Natural killer cell (primary cell): Measurements from ENCODE around the gene C10orf62. TPM values are rescaled to one million over a fixed set of nuclear protein-coding genes. Genes with fewer than 3 reads are reported as not detected.

Experiments used
- ATAC-seq, 3 donors: fragments of 150-1000 bp in 2 of 3; fragments of 200-7000 bp in 1 of 3; cut with Tn5 transposase; 1 replicate in 1 of 3; 2 replicates in 2 of 3; pipeline ENCODE4 v1.10.0; 2021; ENCODE audit warnings: mild to moderate bottlenecking in 2 of 3, moderate library complexity in 2 of 3
- DNase-seq, 2 donors: peaks; one replicate each; pipeline versions ENCODE4 v3.0.0 to v3.0.0-alpha.2; 2013 to 2021; ENCODE audit warnings: mixed read lengths in 1 of 2
- H3K27ac ChIP-seq: one replicate; pipeline ENCODE4 v1.5.1; 2013; ENCODE audit warnings: mild to moderate bottlenecking, low read length
- H3K27me3 ChIP-seq: one replicate; pipeline ENCODE4 v1.6.1; 2013; ENCODE audit warnings: low read length; ENCODE audit not compliant: control insufficient read depth, insufficient read depth
- H3K36me3 ChIP-seq: one replicate; pipeline ENCODE4 v1.6.1; 2013; ENCODE audit warnings: low read length; ENCODE audit not compliant: control insufficient read depth, insufficient read depth
- H3K4me1 ChIP-seq: one replicate; pipeline ENCODE4 v1.6.1; 2013; ENCODE audit warnings: low read length; ENCODE audit not compliant: control insufficient read depth, insufficient read depth
- H3K4me3 ChIP-seq: one replicate; pipeline ENCODE4 v1.5.1; 2013; ENCODE audit warnings: low read length
- H3K9me3 ChIP-seq: one replicate; pipeline ENCODE4 v1.6.1; 2013; ENCODE audit warnings: low read length; ENCODE audit not compliant: control insufficient read depth, insufficient read depth
- H3K27ac Mint-ChIP-seq, 2 donors: one replicate each; pipeline ENCODE4 v1.8.0; 2022; ENCODE audit warnings: mild to moderate bottlenecking in 2 of 2, mixed read lengths in 2 of 2, moderate library complexity in 1 of 2
- H3K27me3 Mint-ChIP-seq, 2 donors: one replicate each; pipeline ENCODE4 v1.8.0; 2022; ENCODE audit warnings: low read depth in 2 of 2, mixed read lengths in 2 of 2
- H3K36me3 Mint-ChIP-seq: one replicate; pipeline ENCODE4 v1.8.0; 2022; ENCODE audit warnings: mixed read lengths
- H3K4me1 Mint-ChIP-seq, 2 donors: one replicate each; pipeline ENCODE4 v1.8.0; 2022; ENCODE audit warnings: mixed read lengths in 2 of 2
- H3K4me3 Mint-ChIP-seq: one replicate; pipeline ENCODE4 v1.8.0; 2022; ENCODE audit warnings: mild to moderate bottlenecking, moderate library complexity, mixed read lengths
- H3K9me3 Mint-ChIP-seq, 2 donors: one replicate each; pipeline ENCODE4 v1.8.0; 2022; ENCODE audit warnings: mixed read lengths in 2 of 2
- WGBS: methylation state at CpG from one replicate; pipeline ENCODE4 v1.1.7; 2013; ENCODE audit warnings: missing lambda C conversion rate; ENCODE audit not compliant: insufficient coverage; 5-methylcytosine and 5-hydroxymethylcytosine counted together
- intact Hi-C: fragments of 100-400 bp; cut with micrococcal nuclease; formaldehyde crosslinking; loops from one replicate; pipeline ENCODE4 v1.14.2; 2022
- total RNA-seq, 4 donors: library from RNA; stranded (reverse); fragments of 120-200 nt in 1 of 4; gene quantifications; one replicate each; pipeline versions ENCODE4 v1.2.3 to v1.2.4, GENCODE V29; 2013 to 2022
- TF ChIP-seq, protein P1 (sequence below): fragments of 200-600 bp; IDR thresholded peaks from one replicate; pipeline ENCODE4 v1.8.0; 2022; ENCODE audit warnings: antibody characterized with exemption

Gene C10orf62
- total RNA-seq, 3 donors from 2014 or later (not counting 1 experiment from before 2014, with no cell fraction given): 0.32 TPM; not detected in 2

DNA sequence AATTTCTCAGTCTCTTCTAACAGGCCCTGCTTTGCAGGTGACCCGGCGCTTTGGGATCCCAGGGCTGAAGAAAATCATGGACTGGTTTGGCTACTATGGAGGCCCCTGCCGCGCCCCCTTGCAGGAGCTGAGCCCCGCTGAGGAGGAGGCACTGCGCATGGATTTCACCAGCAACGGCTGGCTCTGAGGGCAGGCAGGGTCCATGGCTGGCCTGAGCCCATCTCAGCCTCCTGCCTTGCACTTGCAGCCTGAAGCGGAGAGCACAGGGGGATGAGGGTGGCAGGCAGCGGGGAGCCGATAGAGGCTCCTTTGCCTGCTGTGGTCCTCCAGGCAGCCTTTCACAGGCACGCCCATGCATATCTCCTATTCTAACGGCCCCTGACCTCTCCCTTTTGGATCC is 22.0 kb downstream of the C10orf62 start:
- H3K27me3 Mint-ChIP-seq: peaks cover 0 to 6% of the 10 kb centered on the region in 2 donors
- 92% methylated on average over 12 of the region's 12 CpGs for WGBS
- no peak for ATAC-seq
- intact Hi-C loops: no loop called here
- Histone ChIP-seq H3K9me3 (no peaks in the 10 kb centered on the region), H3K27ac (no peak overlapping the region), H3K4me1 (no peaks in the 10 kb centered on the region), H3K27me3 (no peaks in the 10 kb centered on the region), H3K36me3 (no peaks in the 10 kb centered on the region), H3K4me3 (no peak overlapping the region)
- H3K9me3 Mint-ChIP-seq: no peaks in the 10 kb centered on the region
- no peak overlapping the region for H3K4me3 Mint-ChIP-seq
- H3K4me1 Mint-ChIP-seq: no peaks in the 10 kb centered on the region
- TF ChIP-seq, protein P1, sequence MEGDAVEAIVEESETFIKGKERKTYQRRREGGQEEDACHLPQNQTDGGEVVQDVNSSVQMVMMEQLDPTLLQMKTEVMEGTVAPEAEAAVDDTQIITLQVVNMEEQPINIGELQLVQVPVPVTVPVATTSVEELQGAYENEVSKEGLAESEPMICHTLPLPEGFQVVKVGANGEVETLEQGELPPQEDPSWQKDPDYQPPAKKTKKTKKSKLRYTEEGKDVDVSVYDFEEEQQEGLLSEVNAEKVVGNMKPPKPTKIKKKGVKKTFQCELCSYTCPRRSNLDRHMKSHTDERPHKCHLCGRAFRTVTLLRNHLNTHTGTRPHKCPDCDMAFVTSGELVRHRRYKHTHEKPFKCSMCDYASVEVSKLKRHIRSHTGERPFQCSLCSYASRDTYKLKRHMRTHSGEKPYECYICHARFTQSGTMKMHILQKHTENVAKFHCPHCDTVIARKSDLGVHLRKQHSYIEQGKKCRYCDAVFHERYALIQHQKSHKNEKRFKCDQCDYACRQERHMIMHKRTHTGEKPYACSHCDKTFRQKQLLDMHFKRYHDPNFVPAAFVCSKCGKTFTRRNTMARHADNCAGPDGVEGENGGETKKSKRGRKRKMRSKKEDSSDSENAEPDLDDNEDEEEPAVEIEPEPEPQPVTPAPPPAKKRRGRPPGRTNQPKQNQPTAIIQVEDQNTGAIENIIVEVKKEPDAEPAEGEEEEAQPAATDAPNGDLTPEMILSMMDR: no peak
- DNase-seq: no peak
- no peak overlapping the region for H3K27ac Mint-ChIP-seq
- H3K36me3 Mint-ChIP-seq: no peaks in the 10 kb centered on the region

DNA sequence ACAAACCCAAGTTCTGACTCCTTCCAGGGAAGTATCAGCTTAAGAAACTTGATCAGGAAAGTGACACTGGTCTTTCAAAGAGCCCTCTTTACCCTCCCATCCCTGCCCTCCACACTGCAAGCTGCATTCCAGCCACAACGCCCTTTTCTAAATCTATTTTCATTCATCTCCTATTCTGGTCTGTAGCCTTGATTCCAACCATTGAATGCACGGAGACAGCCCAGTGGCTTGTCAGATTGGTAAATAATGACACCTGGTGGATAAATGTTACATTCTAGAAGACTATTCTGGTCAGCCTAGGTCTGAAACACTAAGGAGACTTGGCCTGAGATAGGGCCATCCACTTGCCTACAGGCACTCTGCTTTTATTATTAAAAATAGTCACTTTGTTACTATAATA is 22.9 kb downstream of the C10orf62 start:
- Histone ChIP-seq H3K36me3 (no peaks in the 10 kb centered on the region), H3K4me1 (no peaks in the 10 kb centered on the region), H3K4me3 (no peak overlapping the region), H3K27me3 (no peaks in the 10 kb centered on the region), H3K9me3 (no peaks in the 10 kb centered on the region), H3K27ac (no peak overlapping the region)
- 72% methylated on average over 2 of the region's 2 CpGs for WGBS
- H3K27ac Mint-ChIP-seq: no peak overlapping the region
- no peaks in the 10 kb centered on the region for H3K9me3 Mint-ChIP-seq
- DNase-seq (peak in 1 of 2 donors; percentile 12), ATAC-seq (peak in 2 of 3 donors; percentile 63 to 64)
- TF ChIP-seq, protein P1: no peak
- no peaks in the 10 kb centered on the region for H3K4me1 Mint-ChIP-seq
- H3K4me3 Mint-ChIP-seq: no peak overlapping the region
- intact Hi-C loops: loop anchor here (1.0 kb wide), 1 partner anchor 40 kb away; the partner anchor contains the start of gene ANKRD2
- H3K36me3 Mint-ChIP-seq: no peaks in the 10 kb centered on the region
- peaks cover 0 to 3% of the 10 kb centered on the region in 2 donors for H3K27me3 Mint-ChIP-seq

DNA sequence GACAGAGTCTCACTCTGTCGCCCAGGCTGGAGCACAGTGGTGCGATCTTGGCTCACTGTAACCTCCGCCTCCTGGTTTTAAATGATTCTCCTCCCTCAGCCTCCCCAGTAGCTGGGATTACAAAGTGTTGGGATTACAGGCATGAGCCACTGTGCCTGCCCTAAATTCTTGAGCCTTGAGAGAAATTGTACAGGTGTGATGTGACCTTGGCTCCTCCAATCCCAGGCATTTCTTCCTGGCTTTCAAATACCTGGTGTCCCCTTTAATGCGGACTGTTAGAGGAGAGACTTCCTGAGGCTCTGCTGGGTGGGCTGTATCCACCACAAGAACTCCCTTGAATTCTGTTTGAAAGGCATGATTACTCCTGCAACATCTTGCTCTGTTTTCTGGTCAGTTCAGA is 28.8 kb downstream of the C10orf62 start:
- H3K27ac ChIP-seq: no peak overlapping the region
- H3K36me3 ChIP-seq: no peaks in the 10 kb centered on the region
- H3K4me3 Mint-ChIP-seq: no peak overlapping the region
- H3K4me3 ChIP-seq: no peak overlapping the region
- no peaks in the 10 kb centered on the region for H3K27me3 ChIP-seq
- no peaks in the 10 kb centered on the region for H3K4me1 Mint-ChIP-seq
- intact Hi-C loops: no loop called here
- H3K27me3 Mint-ChIP-seq: no peaks in the 10 kb centered on the region
- H3K9me3 ChIP-seq: no peaks in the 10 kb centered on the region
- WGBS: 93% methylated on average over 1 of the region's 4 CpGs
- ATAC-seq (no peak), DNase-seq (no peak)
- TF ChIP-seq, protein P1: no peak
- H3K36me3 Mint-ChIP-seq: no peaks in the 10 kb centered on the region
- no peaks in the 10 kb centered on the region for H3K4me1 ChIP-seq
- no peak overlapping the region for H3K27ac Mint-ChIP-seq
- no peaks in the 10 kb centered on the region for H3K9me3 Mint-ChIP-seq

DNA sequence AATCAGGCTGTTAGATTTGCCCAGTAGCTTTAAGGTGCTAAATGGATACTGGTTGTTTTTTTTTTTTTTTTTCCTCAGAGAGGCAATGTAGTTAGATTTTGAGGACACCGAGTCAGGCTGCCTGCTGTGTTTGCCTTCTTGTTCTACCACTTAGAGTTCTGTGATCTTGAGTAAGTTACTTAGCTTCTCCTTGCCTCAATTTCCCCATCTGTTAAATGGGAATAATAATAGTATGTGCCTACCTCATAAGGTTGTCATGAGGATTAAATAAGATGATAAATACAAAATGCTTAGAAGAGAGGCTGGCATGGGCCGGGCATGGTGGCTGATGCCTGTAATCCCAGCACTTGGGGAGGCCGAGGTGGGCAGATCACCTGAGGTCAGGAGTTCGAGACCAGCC is 29.2 kb downstream of the C10orf62 start:
- H3K9me3 ChIP-seq: no peaks in the 10 kb centered on the region
- no peaks in the 10 kb centered on the region for H3K4me1 Mint-ChIP-seq
- H3K36me3 ChIP-seq: no peaks in the 10 kb centered on the region
- H3K36me3 Mint-ChIP-seq: no peaks in the 10 kb centered on the region
- TF ChIP-seq, protein P1: no peak
- no peak for ATAC-seq
- H3K27me3 Mint-ChIP-seq: no peaks in the 10 kb centered on the region
- 100% methylated on average over 1 of the region's 4 CpGs for WGBS
- intact Hi-C loops: no loop called here
- H3K27ac ChIP-seq: no peak overlapping the region
- no peak overlapping the region for H3K4me3 Mint-ChIP-seq
- H3K4me1 ChIP-seq: no peaks in the 10 kb centered on the region
- no peak overlapping the region for H3K27ac Mint-ChIP-seq
- no peak for DNase-seq
- no peaks in the 10 kb centered on the region for H3K27me3 ChIP-seq
- H3K4me3 ChIP-seq: no peak overlapping the region
- no peaks in the 10 kb centered on the region for H3K9me3 Mint-ChIP-seq
